ENCODE data around the gene CLCA1.

CLCA1 gene

DNA sequence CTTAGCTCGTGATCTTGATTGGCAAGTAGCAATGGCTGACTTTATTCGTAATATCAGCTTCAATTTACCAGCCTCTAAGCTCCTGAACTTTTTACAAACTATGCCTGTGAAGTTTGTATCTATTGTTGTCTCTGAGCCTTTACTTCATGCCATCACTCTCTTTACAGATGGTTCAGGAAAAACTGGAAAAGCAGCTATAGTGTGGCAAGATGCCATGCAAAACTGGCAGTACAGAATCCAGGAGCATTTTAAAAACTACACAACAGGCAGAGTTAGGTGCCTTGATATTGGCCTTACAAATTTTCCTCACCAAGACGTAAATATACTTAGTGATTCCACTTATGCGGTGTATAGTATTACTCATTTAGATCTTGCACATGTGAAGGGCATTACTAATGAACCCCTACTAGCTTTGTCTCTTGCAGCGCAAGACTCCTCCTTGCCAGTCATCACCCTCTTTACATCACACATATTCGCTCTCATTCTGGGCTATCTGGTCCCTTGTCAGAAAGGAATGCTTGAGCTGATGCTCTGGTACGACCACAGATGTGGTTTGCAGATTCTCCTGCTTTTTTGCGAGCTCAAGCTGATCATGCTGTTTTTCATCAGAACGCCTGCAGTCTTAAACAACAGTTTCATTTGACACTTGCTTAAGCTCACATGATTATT lies 36.3 kb downstream of the CLCA1 start:
- Mint-ChIP-seq H3K4me3 (no peak overlapping the region), H3K27ac (no peak overlapping the region), H3K36me3 (no peaks in the 10 kb centered on the region), H3K27me3 (peaks cover 6% of the 10 kb centered on the region), H3K4me1 (ENCODE audit: low read depth) (peaks cover 5% of the 10 kb centered on the region), H3K9me3 (ENCODE audit: low read depth) (no peaks in the 10 kb centered on the region)

DNA sequence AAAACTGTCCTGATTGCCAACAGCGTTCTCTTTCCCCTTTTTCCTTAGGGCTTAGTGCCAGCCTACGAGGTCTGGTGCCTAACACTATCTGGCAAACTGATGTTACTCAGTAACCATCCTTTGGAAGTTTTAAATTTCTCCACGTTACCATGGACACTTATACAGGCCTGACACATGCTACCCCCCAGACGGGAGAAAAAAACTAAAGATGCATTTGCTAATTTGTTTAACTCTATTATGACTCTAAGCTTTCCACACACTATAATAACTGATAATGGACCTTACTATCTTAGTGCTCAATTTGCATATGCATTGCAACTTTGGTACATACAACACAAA lies 36.8 kb downstream of the CLCA1 start:
- peaks cover 6% of the 10 kb centered on the region for H3K27me3 Mint-ChIP-seq
- peaks cover 5% of the 10 kb centered on the region for H3K4me1 Mint-ChIP-seq (ENCODE audit: low read depth)
- H3K36me3 Mint-ChIP-seq: no peaks in the 10 kb centered on the region
- H3K9me3 Mint-ChIP-seq (ENCODE audit: low read depth): no peaks in the 10 kb centered on the region
- H3K4me3 Mint-ChIP-seq: no peak overlapping the region
- no peak overlapping the region for H3K27ac Mint-ChIP-seq

DNA sequence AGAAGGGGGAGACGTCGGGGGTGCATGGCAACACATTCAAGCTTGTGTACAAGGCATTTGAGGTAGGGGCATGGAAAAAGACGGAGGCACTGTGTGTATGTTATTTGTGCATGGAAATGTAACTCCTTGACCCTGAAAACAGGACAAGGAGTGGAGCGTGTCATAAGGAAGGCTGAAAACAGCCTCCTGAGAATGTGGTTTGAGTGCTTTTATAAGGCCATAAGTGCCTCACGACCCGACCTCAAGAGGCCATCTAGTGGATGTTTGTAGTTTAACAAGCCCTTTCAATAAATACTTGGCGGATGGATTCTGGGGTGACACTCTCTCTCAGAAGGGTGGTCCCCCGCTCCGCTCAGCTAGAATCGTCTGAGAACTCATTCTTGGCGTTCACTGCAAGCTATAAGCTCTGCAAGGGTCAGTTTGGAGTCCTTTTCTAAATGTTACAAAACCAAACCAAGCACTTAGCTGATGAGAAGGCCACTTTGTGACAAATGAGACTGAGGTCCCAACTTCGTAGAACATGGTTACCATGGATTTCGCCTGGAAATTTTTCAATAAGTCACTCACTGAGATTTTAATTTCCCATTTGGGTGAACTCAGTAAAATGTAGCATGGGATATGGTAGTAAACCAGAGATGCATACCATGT lies 39.3 kb downstream of the CLCA1 start:
- Mint-ChIP-seq H3K4me3 (no peak overlapping the region), H3K27ac (no peak overlapping the region), H3K9me3 (ENCODE audit: low read depth) (no peaks in the 10 kb centered on the region), H3K36me3 (no peaks in the 10 kb centered on the region), H3K27me3 (peaks cover 6% of the 10 kb centered on the region), H3K4me1 (ENCODE audit: low read depth) (no peaks in the 10 kb centered on the region)

DNA sequence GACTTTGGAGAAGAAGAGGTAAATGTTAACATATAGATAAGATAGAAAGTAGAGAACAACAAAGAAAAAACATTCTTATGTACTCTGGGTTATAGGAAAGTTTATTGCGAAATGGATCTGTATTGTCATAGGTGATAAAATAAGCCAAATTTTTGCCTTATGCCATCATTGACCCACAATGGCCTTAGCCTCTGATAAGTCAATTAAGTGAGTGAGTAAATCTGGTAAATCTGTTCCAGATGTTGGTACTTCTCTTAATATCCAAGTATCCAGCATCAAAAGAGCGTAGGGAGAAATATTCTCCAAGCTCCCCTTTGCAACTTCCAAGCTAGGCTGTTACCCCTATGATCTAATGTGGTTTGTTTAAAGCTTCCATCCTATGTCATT lies 39.8 kb downstream of the CLCA1 start:
- Mint-ChIP-seq H3K9me3 (ENCODE audit: low read depth) (no peaks in the 10 kb centered on the region), H3K4me1 (ENCODE audit: low read depth) (no peaks in the 10 kb centered on the region), H3K36me3 (no peaks in the 10 kb centered on the region), H3K27me3 (peaks cover 4% of the 10 kb centered on the region), H3K27ac (no peak overlapping the region), H3K4me3 (no peak overlapping the region)

DNA sequence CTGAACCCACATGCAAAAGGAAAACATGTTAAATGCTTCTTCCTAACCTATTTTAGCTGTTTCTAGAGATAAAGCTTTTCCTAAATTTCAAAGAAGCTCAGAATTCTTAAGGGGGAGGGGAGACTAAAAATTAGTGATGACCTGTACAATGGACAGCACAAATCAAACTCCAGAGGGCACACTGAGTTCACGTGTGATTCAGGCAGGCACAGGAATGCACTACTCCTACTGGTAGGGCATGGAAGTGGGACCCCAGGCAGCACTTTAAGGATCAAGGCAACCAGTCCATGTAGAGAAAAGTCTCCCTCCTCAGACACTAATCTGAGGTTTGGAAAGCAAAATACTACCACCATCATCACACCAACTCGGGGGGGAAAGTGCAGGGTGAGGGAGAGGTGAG lies 46.9 kb downstream of the CLCA1 start:
- Mint-ChIP-seq H3K36me3 (no peaks in the 10 kb centered on the region), H3K27me3 (no peaks in the 10 kb centered on the region), H3K4me1 (ENCODE audit: low read depth) (no peaks in the 10 kb centered on the region), H3K27ac (no peak overlapping the region), H3K9me3 (ENCODE audit: low read depth) (no peaks in the 10 kb centered on the region), H3K4me3 (no peak overlapping the region)

DNA sequence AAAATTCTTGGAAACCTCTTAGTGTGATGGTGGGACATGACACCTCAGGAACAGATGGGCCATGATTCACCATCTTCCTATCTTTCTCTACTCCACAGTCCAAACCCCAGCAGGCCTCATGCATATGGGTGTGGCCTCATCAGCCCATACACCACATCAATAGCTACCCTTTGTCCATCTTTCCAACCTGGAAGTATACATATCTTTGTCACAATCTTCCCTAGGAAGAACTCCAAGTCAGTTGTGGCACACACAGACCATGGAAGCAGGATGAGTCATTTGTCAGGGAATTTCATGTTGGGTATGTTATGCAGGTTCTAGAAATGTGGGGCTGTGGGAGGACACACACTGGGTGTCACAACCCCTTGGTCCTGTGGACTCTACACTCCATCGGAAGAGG lies 47.6 kb downstream of the CLCA1 start:
- H3K36me3 Mint-ChIP-seq: no peaks in the 10 kb centered on the region
- no peaks in the 10 kb centered on the region for H3K9me3 Mint-ChIP-seq (ENCODE audit: low read depth)
- no peaks in the 10 kb centered on the region for H3K4me1 Mint-ChIP-seq (ENCODE audit: low read depth)
- no peaks in the 10 kb centered on the region for H3K27me3 Mint-ChIP-seq
- no peak overlapping the region for H3K27ac Mint-ChIP-seq
- H3K4me3 Mint-ChIP-seq: no peak overlapping the region

DNA sequence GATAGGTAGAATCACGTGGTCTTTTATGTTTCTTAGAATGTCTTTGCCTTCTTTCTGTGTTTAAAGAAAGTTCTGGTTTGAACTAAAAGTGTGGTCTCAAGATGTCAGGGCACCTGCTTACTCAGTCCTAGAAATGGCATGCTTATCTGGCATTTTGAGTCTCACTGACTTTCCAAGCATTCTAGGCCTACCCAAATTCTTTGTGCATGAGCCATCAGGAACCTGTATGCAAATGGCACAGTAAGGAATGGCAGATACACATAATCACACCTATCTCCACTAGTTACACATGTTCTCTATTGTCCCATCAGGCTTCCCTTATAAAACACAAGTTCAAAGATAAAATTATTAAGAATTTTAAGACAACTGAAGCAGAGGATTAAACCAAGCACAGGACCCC lies 48.6 kb downstream of the CLCA1 start:
- no peaks in the 10 kb centered on the region for H3K4me1 Mint-ChIP-seq (ENCODE audit: low read depth)
- no peak overlapping the region for H3K4me3 Mint-ChIP-seq
- no peak overlapping the region for H3K27ac Mint-ChIP-seq
- no peaks in the 10 kb centered on the region for H3K36me3 Mint-ChIP-seq
- no peaks in the 10 kb centered on the region for H3K27me3 Mint-ChIP-seq
- no peaks in the 10 kb centered on the region for H3K9me3 Mint-ChIP-seq (ENCODE audit: low read depth)

DNA sequence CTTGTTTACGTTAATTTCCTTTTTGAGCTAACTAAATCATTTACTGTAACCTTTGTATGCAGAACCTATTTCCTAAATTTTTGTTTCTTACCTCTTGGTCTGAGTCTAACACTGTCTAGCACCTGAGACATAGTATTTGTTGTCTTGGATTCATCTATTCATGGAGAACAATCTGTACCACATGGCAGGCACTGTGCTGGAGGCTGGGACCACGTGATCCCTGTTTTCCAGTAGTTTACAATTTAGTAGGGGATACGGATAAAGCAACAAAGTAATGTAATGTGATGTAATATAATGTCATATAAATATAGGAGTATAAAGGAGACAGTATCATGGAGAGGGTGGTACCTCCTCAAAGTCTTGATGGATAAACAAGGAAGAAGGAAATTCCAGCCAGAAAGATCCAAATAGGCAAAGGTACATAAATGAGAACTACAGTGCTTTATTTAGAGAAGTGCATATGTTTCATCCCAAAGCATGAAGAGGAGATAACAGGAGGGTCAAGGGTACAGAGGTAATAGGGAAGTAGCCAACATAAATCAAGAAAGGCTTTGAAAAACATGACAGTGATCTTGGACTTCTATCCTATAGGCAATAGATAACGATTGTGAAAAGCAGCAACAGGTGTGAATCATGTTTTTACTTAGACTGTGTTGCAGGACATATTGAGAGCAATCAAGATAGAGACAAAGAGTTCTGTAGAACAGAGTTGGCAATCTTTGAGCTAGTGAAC lies 52.2 kb downstream of the CLCA1 start:
- Mint-ChIP-seq H3K9me3 (ENCODE audit: low read depth) (no peaks in the 10 kb centered on the region), H3K36me3 (no peaks in the 10 kb centered on the region), H3K4me1 (ENCODE audit: low read depth) (no peaks in the 10 kb centered on the region), H3K4me3 (no peak overlapping the region), H3K27ac (no peak overlapping the region), H3K27me3 (no peaks in the 10 kb centered on the region)

DNA sequence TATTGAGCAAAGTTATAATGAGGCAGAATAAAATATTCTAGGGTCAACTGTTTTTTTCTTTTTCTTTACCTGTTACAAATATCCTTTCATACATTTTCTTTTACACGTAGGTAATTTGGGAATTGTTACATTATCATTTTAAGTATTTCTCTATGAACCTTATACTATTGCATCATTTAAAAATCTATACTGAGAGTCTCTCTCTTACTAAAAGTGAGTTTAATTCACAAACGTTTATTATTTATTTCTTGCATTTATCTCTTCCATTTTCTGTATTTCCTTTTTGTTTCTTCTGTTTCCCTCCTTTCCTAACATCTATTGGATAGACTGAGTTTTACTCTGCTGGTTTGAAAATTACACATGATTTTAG lies 52.8 kb downstream of the CLCA1 start:
- H3K9me3 Mint-ChIP-seq (ENCODE audit: low read depth): no peaks in the 10 kb centered on the region
- H3K36me3 Mint-ChIP-seq: no peaks in the 10 kb centered on the region
- H3K4me1 Mint-ChIP-seq (ENCODE audit: low read depth): no peaks in the 10 kb centered on the region
- no peak overlapping the region for H3K4me3 Mint-ChIP-seq
- H3K27ac Mint-ChIP-seq: no peak overlapping the region
- no peaks in the 10 kb centered on the region for H3K27me3 Mint-ChIP-seq

DNA sequence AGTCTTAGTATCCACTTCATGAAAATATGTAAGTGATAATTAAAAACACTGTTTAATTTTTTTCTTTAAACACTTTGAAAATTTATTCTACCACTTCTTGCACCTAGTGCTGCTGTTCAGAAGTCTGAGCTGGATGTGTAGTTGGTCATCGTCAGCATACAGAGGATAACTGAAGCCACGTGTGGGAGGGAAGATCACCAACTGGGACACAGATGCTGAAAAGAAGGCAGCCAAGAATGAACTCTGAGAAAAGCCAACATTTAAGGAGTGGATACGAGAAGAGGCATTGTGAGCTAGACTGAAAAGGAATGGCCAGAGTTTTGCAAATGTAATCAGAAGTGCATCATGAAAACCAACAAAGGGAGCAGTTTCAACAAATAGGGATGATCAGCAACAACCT lies 53.5 kb downstream of the CLCA1 start:
- H3K9me3 Mint-ChIP-seq (ENCODE audit: low read depth): no peaks in the 10 kb centered on the region
- H3K27ac Mint-ChIP-seq: no peak overlapping the region
- H3K4me1 Mint-ChIP-seq (ENCODE audit: low read depth): no peaks in the 10 kb centered on the region
- H3K36me3 Mint-ChIP-seq: no peaks in the 10 kb centered on the region
- no peaks in the 10 kb centered on the region for H3K27me3 Mint-ChIP-seq
- no peak overlapping the region for H3K4me3 Mint-ChIP-seq

DNA sequence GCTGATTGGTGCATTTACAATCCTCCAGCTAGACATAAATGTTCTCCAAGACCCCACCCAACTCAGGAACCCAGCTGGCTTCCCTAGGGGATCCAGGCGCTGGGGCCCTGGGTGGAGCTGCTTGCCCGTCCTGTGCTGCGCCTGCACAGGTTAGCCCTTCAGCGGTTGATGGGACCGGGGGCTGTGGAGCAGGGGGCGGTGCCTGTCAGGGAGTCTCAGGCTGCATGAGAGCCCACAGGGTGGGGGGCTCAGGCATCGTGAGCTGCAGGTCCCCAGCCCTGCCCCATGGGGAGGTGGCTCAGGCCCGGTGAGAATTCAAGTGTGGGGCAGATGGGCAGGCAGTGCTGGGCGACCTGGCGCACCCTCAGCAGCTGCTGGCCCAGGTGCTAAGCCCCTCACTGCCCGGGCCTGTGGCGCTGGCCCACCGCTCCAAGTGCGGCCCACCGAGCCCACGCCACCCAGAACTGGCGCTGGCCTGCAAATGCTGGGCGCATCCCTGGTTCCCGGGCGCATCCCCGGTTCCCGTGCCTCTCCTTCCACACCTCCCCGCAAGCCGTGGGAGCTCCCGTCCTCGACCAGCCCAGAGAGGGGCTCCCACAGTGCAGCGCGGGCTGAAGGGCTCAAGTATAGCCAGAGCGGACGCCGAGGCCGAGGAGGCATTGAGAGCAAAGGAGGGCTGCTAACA lies 55.1 kb downstream of the CLCA1 start:
- no peak overlapping the region for H3K27ac Mint-ChIP-seq
- no peaks in the 10 kb centered on the region for H3K27me3 Mint-ChIP-seq
- H3K4me1 Mint-ChIP-seq (ENCODE audit: low read depth): no peaks in the 10 kb centered on the region
- no peaks in the 10 kb centered on the region for H3K36me3 Mint-ChIP-seq
- H3K4me3 Mint-ChIP-seq: no peak overlapping the region
- H3K9me3 Mint-ChIP-seq (ENCODE audit: low read depth): no peaks in the 10 kb centered on the region

DNA sequence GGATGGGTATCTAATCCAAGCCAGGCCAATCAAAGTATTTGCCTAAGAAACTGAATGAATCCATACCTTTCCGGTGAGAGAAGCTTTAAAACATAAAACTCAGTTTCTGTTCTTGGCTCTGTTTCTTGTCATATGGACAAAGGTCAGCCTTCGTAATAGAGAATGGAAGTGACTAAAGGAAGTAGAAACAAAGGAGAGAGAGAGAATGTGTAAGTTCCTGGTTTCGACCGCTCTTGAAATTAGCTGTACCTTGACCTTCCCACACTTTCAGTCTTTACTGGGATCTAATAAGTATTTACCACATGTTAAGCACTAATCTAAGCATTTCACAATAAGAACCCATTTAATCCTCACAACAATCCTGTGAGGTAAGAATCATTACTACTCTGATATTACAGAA lies 58.6 kb downstream of the CLCA1 start:
- Mint-ChIP-seq H3K4me1 (ENCODE audit: low read depth) (no peaks in the 10 kb centered on the region), H3K36me3 (no peaks in the 10 kb centered on the region), H3K9me3 (ENCODE audit: low read depth) (no peaks in the 10 kb centered on the region), H3K4me3 (no peak overlapping the region), H3K27ac (no peak overlapping the region), H3K27me3 (no peaks in the 10 kb centered on the region)

DNA sequence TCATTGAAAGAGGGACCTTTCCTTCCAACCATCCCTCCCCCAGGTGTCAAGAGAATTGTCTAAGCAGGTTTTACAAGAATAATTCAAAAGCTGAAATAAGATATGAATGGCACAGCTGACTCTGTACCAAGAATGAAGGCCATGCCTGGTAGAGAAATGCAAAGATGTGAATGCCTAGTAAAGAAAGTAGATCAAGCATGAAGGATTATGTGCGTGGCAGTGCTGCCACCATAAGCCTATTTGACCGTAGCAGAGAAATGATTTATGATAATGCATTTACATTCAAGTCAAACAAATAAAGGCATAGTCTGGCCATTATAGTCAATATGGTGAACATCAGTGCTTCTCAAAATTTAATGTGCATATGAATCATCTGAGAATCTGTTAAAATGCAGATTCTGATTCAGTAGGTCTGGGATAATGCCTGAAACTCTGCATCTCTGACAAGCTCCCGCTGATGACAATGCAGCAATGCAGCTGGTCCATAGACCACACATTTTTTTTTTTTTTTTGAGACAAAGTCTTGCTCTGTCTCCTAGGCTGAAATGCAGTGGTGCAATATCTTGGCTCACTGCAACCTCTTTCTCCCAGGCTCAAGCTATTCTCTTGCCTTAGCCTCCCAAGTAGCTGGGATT lies 61.6 kb downstream of the CLCA1 start:
- Mint-ChIP-seq H3K27ac (no peak overlapping the region), H3K36me3 (no peaks in the 10 kb centered on the region), H3K27me3 (no peaks in the 10 kb centered on the region), H3K9me3 (ENCODE audit: low read depth) (no peaks in the 10 kb centered on the region), H3K4me3 (no peak overlapping the region), H3K4me1 (ENCODE audit: low read depth) (no peaks in the 10 kb centered on the region)

DNA sequence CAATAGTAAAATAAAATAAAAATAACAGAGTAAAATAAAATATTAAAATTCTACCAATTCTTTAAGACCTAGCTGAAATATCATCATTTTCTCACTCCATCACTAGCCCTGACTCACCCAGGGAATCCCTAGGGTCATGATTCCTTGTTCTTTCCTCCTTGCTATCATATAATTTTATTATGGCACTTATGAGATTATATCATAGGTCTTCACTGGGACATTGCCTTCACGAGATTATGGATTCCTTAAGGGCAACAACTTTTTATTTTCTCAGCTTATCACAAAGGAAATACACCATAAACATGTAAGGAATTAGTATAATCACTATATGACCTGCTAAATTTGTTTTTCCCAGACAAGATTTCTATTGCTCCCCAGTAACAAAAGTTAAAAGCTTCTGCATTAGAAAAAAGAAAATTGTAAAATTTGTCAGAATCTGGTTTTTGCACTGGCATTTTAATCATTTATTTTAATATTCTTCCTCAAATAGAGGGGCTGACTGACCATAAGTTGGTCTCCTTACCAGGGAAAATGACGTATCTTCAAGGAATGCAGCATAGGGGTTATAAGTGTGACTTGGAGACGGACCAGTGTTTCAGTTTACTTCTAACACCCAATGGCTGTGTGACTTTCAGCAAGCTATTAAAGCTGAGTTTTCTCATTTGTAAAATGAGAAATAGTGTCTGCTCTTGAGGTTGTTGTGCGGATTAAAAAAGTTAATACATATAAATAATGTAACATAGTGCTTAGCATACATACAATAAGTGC lies 69.4 kb downstream of the CLCA1 start:
- Mint-ChIP-seq H3K4me1 (ENCODE audit: low read depth) (no peaks in the 10 kb centered on the region), H3K27ac (no peak overlapping the region), H3K36me3 (no peaks in the 10 kb centered on the region), H3K9me3 (ENCODE audit: low read depth) (no peaks in the 10 kb centered on the region), H3K4me3 (no peak overlapping the region), H3K27me3 (peaks cover 13% of the 10 kb centered on the region)
